Astrocyte (in vitro differentiated cells and primary cell): ENCODE results near the gene WBP1L.
A peak's percentile ranks its signal among the peaks of the same experiment; 100 is the strongest.

Experiments
- EZH2 ChIP-seq: IDR thresholded peaks from 2 replicates; pipeline ENCODE4 v1.6.1; 2012; ENCODE audit warnings: mild to moderate bottlenecking, low read length, inconsistent platforms; ENCODE audit not compliant: insufficient read depth
- TF ChIP-seq, protein P1 (sequence below): IDR thresholded peaks from 2 replicates; pipeline ENCODE4 v1.5.1; 2011; ENCODE audit warnings: low read depth, mild to moderate bottlenecking, inconsistent platforms, low read length, moderate library complexity; ENCODE audit not compliant: insufficient read depth

DNA sequence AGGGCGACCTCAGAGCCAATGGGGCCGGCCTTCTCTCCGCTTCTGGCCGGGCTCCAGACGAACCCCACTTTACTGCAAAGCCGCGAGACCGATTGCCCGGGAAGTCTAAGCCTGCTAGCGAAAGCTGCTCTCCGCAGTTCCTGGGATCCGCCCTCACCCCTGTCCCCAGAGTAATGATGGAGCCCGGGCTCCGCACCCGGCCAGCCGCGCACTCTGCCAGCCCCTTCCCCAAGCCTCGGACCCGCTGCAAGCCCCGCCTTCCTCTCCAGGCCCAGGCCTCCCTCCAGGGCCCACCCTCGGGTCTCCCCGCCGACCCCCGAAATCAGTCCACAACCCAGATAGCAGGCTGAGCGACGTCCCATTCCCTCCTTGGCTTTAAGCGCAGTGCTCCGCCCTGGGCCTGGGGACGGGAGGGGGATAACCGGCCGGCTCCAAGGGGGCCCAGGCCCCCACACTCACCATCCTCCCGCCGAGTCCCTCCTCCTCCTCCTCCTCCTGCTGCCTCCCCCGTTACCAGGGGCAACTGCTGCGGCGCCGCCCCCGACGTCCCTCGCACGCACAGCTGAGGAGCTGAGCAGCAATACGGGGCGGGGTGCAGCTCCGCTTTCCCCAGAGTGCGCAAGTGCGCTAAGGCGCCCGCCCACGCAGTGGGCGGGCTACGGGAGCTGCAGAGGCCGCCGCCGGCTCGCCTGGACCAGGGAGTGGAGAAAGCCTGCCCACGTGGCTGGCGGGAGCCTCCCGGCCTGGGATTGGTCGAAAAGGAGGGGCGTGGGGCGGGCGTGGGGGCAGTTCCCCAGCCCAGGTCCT, 29.7 kb upstream of the WBP1L start, which contains the start of gene ARL3:
- TF ChIP-seq, protein P1, sequence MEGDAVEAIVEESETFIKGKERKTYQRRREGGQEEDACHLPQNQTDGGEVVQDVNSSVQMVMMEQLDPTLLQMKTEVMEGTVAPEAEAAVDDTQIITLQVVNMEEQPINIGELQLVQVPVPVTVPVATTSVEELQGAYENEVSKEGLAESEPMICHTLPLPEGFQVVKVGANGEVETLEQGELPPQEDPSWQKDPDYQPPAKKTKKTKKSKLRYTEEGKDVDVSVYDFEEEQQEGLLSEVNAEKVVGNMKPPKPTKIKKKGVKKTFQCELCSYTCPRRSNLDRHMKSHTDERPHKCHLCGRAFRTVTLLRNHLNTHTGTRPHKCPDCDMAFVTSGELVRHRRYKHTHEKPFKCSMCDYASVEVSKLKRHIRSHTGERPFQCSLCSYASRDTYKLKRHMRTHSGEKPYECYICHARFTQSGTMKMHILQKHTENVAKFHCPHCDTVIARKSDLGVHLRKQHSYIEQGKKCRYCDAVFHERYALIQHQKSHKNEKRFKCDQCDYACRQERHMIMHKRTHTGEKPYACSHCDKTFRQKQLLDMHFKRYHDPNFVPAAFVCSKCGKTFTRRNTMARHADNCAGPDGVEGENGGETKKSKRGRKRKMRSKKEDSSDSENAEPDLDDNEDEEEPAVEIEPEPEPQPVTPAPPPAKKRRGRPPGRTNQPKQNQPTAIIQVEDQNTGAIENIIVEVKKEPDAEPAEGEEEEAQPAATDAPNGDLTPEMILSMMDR = peak; percentile 32
- no peak for TF ChIP-seq EZH2
